Measurements from ENCODE around the gene GRM4. TPM values are rescaled to one million over a fixed set of nuclear protein-coding genes. Genes with fewer than 3 reads are reported as not detected.

Gene GRM4
- total and polyA plus RNA-seq, 4 donors: not detected

DNA sequence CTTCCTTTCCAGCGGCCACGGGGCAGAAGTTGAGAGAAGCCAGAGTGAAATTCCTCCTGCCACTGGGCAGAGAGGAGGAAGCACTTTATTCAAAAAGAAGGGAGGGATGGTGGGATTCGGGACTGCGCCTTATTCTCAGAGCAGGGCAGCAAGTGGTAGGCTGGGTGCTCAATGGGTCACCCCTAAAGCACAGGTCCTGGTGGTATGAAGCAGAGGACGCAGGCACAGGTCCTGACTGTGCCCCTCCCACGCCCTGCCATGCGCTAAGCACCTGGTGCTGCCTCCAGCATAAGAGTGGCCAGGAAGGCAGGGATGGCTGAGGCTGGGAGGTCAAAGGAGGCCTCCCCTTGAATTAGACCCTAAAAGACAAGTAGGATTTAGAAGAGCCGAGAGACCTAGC lies 4.9 kb upstream of the GRM4 start:
- H3K4me3 ChIP-seq (ENCODE audit: low read depth in 1 of 3, low read length in 3 of 3): no peak overlapping the region
- WGBS: 48% methylated on average over 8 of the region's 8 CpGs
- DNase-seq (ENCODE audit: low spot score): no peak

DNA sequence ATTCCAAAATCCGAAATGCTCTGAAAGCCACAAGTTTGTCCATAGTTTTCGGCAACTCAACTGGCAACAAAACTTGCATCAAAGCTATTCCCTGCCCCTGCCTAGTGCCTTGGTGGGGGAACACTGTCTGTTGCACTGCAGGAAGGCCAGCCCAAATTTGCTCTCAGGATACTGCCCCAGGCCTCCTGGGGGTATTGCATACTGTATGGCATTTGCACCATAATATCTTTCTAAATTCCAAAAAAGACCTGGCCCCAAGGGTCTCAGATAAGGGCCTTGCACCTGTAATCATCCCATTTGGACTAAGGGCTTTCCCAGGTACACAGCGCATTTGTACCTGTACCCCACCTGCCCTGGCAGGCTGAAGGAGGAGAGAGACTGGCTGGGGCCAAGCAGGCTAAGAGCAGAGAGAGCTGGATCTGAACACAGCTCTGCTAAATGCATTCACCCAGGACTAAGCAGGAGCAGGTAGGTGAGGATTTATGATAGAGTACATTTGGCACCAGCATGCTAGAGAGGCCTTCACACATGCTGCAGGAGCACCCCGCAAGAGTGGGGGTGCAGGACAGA lies 4.0 kb upstream of the GRM4 start:
- Histone ChIP-seq H3K9ac (ENCODE audit: low read depth in 1 of 2, low read length in 2 of 2) (no peak overlapping the region), H3K4me1 (ENCODE audit: control insufficient read depth in 4 of 4, insufficient read depth in 4 of 4, low read length in 3 of 4) (peaks cover 7 to 20% (median 13%) of the 10 kb centered on the region in 4 donors), H3K36me3 (ENCODE audit: control insufficient read depth in 4 of 4, insufficient read depth in 3 of 4, low read depth in 1 of 4, low read length in 3 of 4) (no peaks in the 10 kb centered on the region), H3K27me3 (ENCODE audit: control insufficient read depth in 4 of 4, insufficient read depth in 4 of 4, low read length in 3 of 4) (peaks cover 0 to 11% (median 3%) of the 10 kb centered on the region in 4 donors), H3K27ac (ENCODE audit: low read depth in 1 of 2, low read length in 2 of 2) (no peak overlapping the region), H3K9me3 (ENCODE audit: control insufficient read depth in 4 of 4, low read length in 3 of 4) (no peaks in the 10 kb centered on the region), H3K4me3 (ENCODE audit: low read depth in 1 of 3, low read length in 3 of 3) (no peak overlapping the region)
- no peak for DNase-seq (ENCODE audit: low spot score)
- 82% methylated on average over 4 of the region's 4 CpGs for WGBS
- TF ChIP-seq RAD21 (IDR thresholded peaks at IDR 0.05) (no peak), GABPA (IDR thresholded peaks at IDR 0.05 in 1 of 2, conservative IDR thresholded peaks at IDR 0.05 in 1 of 2) (no peak), RXRA (IDR thresholded peaks at IDR 0.05) (no peak), FOXA2 (IDR thresholded peaks at IDR 0.05) (no peak)
- TF ChIP-seq, protein P1, sequence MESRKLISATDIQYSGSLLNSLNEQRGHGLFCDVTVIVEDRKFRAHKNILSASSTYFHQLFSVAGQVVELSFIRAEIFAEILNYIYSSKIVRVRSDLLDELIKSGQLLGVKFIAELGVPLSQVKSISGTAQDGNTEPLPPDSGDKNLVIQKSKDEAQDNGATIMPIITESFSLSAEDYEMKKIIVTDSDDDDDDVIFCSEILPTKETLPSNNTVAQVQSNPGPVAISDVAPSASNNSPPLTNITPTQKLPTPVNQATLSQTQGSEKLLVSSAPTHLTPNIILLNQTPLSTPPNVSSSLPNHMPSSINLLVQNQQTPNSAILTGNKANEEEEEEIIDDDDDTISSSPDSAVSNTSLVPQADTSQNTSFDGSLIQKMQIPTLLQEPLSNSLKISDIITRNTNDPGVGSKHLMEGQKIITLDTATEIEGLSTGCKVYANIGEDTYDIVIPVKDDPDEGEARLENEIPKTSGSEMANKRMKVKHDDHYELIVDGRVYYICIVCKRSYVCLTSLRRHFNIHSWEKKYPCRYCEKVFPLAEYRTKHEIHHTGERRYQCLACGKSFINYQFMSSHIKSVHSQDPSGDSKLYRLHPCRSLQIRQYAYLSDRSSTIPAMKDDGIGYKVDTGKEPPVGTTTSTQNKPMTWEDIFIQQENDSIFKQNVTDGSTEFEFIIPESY (IDR thresholded peaks at IDR 0.05): no peak
- TF ChIP-seq, protein P2, sequence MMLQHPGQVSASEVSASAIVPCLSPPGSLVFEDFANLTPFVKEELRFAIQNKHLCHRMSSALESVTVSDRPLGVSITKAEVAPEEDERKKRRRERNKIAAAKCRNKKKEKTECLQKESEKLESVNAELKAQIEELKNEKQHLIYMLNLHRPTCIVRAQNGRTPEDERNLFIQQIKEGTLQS (IDR thresholded peaks at IDR 0.05): no peak
- TF ChIP-seq, protein P3, sequence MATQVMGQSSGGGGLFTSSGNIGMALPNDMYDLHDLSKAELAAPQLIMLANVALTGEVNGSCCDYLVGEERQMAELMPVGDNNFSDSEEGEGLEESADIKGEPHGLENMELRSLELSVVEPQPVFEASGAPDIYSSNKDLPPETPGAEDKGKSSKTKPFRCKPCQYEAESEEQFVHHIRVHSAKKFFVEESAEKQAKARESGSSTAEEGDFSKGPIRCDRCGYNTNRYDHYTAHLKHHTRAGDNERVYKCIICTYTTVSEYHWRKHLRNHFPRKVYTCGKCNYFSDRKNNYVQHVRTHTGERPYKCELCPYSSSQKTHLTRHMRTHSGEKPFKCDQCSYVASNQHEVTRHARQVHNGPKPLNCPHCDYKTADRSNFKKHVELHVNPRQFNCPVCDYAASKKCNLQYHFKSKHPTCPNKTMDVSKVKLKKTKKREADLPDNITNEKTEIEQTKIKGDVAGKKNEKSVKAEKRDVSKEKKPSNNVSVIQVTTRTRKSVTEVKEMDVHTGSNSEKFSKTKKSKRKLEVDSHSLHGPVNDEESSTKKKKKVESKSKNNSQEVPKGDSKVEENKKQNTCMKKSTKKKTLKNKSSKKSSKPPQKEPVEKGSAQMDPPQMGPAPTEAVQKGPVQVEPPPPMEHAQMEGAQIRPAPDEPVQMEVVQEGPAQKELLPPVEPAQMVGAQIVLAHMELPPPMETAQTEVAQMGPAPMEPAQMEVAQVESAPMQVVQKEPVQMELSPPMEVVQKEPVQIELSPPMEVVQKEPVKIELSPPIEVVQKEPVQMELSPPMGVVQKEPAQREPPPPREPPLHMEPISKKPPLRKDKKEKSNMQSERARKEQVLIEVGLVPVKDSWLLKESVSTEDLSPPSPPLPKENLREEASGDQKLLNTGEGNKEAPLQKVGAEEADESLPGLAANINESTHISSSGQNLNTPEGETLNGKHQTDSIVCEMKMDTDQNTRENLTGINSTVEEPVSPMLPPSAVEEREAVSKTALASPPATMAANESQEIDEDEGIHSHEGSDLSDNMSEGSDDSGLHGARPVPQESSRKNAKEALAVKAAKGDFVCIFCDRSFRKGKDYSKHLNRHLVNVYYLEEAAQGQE (IDR thresholded peaks at IDR 0.05): no peak
- TF ChIP-seq, protein P4, sequence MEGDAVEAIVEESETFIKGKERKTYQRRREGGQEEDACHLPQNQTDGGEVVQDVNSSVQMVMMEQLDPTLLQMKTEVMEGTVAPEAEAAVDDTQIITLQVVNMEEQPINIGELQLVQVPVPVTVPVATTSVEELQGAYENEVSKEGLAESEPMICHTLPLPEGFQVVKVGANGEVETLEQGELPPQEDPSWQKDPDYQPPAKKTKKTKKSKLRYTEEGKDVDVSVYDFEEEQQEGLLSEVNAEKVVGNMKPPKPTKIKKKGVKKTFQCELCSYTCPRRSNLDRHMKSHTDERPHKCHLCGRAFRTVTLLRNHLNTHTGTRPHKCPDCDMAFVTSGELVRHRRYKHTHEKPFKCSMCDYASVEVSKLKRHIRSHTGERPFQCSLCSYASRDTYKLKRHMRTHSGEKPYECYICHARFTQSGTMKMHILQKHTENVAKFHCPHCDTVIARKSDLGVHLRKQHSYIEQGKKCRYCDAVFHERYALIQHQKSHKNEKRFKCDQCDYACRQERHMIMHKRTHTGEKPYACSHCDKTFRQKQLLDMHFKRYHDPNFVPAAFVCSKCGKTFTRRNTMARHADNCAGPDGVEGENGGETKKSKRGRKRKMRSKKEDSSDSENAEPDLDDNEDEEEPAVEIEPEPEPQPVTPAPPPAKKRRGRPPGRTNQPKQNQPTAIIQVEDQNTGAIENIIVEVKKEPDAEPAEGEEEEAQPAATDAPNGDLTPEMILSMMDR (IDR thresholded peaks at IDR 0.05; ENCODE audit: low read depth, low read length, missing input control): no peak

More for the DNA sequence above, 4.9 kb upstream of the GRM4 start:
- TF ChIP-seq RXRA (IDR thresholded peaks at IDR 0.05): no peak
- TF ChIP-seq YY1 (IDR thresholded peaks at IDR 0.05): no peak
- TF ChIP-seq FOXA1 (IDR thresholded peaks at IDR 0.05): no peak
- TF ChIP-seq EGR1 (IDR thresholded peaks at IDR 0.05; ENCODE audit: low read depth in 2 of 2): no peak
- TF ChIP-seq TAF1 (conservative IDR thresholded peaks at IDR 0.05): no peak
- TF ChIP-seq, protein P2 (IDR thresholded peaks at IDR 0.05): no peak
- no peak for TF ChIP-seq NR2F2 (IDR thresholded peaks at IDR 0.05)
- TF ChIP-seq, protein P3 (IDR thresholded peaks at IDR 0.05): no peak
- TF ChIP-seq HNF4A (conservative IDR thresholded peaks at IDR 0.05): no peak
- no peak for TF ChIP-seq MAX (IDR thresholded peaks at IDR 0.05)
- no peak for TF ChIP-seq SP1 (IDR thresholded peaks at IDR 0.05)
- no peaks in the 10 kb centered on the region for H3K36me3 ChIP-seq (ENCODE audit: control insufficient read depth in 4 of 4, insufficient read depth in 3 of 4, low read depth in 1 of 4, low read length in 3 of 4)
- peaks cover 0 to 13% (median 5%) of the 10 kb centered on the region in 4 donors for H3K4me1 ChIP-seq (ENCODE audit: control insufficient read depth in 4 of 4, insufficient read depth in 4 of 4, low read length in 3 of 4)
- no peaks in the 10 kb centered on the region for H3K9me3 ChIP-seq (ENCODE audit: control insufficient read depth in 4 of 4, low read length in 3 of 4)
- no peak overlapping the region for H3K27ac ChIP-seq (ENCODE audit: low read depth in 1 of 2, low read length in 2 of 2)
- no peak overlapping the region for H3K9ac ChIP-seq (ENCODE audit: low read depth in 1 of 2, low read length in 2 of 2)
- H3K27me3 ChIP-seq (ENCODE audit: control insufficient read depth in 4 of 4, insufficient read depth in 4 of 4, low read length in 3 of 4): peaks cover 0 to 11% (median 3%) of the 10 kb centered on the region in 4 donors
